Stomach (tissue), 4 donors: ENCODE measurements around the gene STRN4.

Experiments
- POLR2AphosphoS5 ChIP-seq, 3 donors: sonication (generic); formaldehyde crosslinking; IDR thresholded peaks; one replicate each; pipeline ENCODE4 v1.6.1; 2016; ENCODE audit warnings: antibody characterized with exemption in 3 of 3
- TF ChIP-seq, protein P1 (sequence below), 7 experiments: fragments of 450-650 bp in 4 of 7; fragments of 200-600 bp in 3 of 7; sonication (generic) in 3 of 7; IDR thresholded peaks; one replicate each; pipeline ENCODE4 v1.5.1; 2016 to 2019; ENCODE audit warnings: antibody characterized with exemption in 7 of 7, control low read depth in 2 of 7, mild to moderate bottlenecking in 1 of 7

DNA sequence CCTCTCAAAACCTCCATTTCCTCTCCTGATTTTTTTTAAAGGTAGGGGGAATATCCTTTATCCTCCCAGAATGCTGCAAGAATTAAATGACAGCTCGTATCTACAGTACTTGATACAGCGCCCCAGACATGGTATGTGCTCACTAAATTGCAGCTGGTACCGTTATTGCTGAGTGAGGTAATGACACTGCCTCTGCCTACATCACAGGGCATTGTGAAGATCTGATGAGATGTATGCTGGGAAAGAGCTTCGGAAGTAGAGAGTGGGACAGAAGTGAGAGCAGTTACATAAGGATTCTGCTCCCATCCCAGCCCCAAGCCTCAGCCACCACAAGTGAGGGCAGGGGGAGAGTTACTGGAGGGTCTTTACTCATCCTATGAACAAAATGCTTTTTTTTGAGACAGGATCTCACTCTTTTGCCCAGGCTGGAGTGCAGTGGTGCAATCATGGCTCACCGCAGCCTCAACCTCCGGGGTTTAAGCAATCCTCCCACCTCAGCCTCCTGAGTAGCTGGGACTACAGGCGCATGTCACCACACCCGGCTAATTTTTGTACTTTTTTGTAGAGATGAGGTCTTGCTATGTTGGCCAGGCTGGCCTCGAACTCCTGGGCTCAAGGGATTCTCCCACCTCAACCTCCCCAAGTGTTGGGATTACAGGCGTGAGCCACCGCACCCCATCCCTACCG lies 2.1 kb downstream of the STRN4 start:
- TF ChIP-seq POLR2AphosphoS5 (IDR thresholded peaks at IDR 0.05): no peak
- TF ChIP-seq, protein P1, sequence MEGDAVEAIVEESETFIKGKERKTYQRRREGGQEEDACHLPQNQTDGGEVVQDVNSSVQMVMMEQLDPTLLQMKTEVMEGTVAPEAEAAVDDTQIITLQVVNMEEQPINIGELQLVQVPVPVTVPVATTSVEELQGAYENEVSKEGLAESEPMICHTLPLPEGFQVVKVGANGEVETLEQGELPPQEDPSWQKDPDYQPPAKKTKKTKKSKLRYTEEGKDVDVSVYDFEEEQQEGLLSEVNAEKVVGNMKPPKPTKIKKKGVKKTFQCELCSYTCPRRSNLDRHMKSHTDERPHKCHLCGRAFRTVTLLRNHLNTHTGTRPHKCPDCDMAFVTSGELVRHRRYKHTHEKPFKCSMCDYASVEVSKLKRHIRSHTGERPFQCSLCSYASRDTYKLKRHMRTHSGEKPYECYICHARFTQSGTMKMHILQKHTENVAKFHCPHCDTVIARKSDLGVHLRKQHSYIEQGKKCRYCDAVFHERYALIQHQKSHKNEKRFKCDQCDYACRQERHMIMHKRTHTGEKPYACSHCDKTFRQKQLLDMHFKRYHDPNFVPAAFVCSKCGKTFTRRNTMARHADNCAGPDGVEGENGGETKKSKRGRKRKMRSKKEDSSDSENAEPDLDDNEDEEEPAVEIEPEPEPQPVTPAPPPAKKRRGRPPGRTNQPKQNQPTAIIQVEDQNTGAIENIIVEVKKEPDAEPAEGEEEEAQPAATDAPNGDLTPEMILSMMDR (IDR thresholded peaks at IDR 0.05): no peak
